ENCODE measurements around the gene POU6F2.

GRCh38 chr7:39265641-39266591 lies 288.2 kb downstream of the POU6F2 start:
- no peak for TF ChIP-seq CTCF (IDR thresholded peaks at IDR 0.05)
- TF ChIP-seq POLR2A (IDR thresholded peaks at IDR 0.05), result no peak
- no peak for TF ChIP-seq POLR2AphosphoS5 (IDR thresholded peaks at IDR 0.05)

Data from transverse colon (tissue), 4 donors.